GM18526 (cell line): ENCODE measurements around the gene SEMA3A.

Experiments used
- POLR2A ChIP-seq: IDR thresholded peaks from 3 replicates; pipeline ENCODE4 v1.6.1; 2011; ENCODE audit not compliant: insufficient read length; ENCODE audit errors: extremely low read depth

SEMA3A gene

DNA sequence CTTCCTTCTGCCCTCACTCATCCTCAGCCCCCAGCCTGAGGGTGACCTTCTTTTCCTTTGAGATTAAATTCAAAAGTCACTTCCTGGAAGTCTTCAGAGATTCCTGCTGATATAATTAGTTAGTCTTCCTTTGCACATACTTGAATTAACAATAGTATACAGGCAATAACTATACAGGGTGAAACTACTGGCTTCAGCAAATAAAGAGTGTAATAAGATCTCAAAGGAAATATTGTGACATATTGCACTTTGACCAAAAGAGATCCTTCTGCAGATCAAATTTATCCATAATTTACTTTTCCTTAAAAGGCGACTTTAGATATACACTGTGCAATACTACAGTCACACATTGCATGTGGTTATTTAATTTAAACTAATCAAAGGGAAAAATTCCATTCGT lies 123.8 kb downstream of the SEMA3A start:
- no peak for TF ChIP-seq POLR2A

DNA sequence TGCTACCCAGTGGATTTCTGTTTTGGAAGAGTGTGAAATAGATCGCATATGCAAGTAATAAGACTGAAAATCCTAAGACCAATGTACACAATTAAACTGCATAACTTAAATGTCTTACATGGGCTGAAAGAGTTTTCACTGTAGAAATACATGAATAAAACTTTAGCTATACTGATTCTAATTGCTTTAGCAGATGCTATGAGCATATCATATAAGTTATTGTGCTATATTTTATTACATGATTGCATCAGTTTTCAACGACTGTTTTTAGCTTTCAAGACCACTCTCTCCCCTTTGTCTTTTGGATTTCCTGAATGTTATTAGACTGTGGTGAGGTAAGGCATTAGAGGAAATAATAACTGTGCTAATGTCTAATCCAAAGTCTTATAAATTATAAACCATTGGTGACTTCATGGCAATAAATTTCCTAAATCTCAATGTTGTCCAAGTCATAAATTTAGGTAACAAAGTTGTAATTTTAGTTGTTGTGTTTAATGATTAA lies 124.5 kb downstream of the SEMA3A start:
- TF ChIP-seq POLR2A = no peak

DNA sequence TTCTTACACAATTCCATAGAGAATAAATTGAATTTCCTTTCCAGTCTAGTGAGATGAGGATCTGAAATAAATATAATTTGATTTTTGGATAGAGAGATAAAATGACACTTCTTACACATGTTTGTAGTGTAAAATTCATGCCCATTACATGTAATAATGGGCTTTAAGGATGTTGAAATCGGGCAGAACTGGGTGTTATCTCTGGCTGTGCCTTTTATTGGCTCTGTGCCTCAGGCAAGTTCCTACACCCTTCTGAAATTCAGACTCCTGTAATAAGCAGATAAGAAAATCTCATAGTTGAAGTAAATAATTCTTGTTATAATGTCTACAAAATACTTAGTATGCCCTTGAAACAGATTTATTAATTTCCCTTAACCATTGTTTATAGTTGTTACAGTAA lies 125.6 kb downstream of the SEMA3A start:
- TF ChIP-seq POLR2A = no peak

DNA sequence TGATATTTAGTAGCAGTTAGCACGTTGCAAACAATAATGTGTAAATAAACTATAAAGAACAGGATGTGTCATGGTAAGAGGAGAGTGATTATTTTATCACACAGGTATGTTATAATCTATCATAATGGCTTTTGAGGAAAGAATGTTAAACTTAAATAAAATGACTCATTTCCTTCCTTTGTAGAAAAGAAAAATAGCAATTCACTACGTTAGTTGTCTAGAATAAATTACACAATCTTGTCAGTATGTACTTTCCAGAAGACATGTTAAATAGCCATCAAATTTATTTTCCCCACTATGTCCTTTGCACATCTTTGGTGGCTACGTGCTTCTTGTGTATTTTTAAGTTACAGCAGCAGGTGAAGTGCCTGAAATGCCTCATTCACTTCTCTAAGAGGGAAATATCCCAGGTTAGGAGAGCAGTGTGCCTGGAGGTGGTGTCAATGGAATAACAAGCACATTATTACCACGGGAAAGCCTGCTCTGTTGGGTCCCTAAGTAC lies 133.8 kb downstream of the SEMA3A start:
- TF ChIP-seq POLR2A = no peak

GRCh38 chr7:84060000-84060399 lies 134.6 kb downstream of the SEMA3A start:
- no peak for TF ChIP-seq POLR2A

- TF ChIP-seq POLR2A = no peak
Measured at GRCh38 chr7:84058311-84059076, 136.1 kb downstream of the SEMA3A start.

GRCh38 chr7:84057576-84057975 lies 137.0 kb downstream of the SEMA3A start:
- TF ChIP-seq POLR2A = no peak

- TF ChIP-seq POLR2A = no peak
Measured at GRCh38 chr7:84055904-84056605, 138.5 kb downstream of the SEMA3A start.

DNA sequence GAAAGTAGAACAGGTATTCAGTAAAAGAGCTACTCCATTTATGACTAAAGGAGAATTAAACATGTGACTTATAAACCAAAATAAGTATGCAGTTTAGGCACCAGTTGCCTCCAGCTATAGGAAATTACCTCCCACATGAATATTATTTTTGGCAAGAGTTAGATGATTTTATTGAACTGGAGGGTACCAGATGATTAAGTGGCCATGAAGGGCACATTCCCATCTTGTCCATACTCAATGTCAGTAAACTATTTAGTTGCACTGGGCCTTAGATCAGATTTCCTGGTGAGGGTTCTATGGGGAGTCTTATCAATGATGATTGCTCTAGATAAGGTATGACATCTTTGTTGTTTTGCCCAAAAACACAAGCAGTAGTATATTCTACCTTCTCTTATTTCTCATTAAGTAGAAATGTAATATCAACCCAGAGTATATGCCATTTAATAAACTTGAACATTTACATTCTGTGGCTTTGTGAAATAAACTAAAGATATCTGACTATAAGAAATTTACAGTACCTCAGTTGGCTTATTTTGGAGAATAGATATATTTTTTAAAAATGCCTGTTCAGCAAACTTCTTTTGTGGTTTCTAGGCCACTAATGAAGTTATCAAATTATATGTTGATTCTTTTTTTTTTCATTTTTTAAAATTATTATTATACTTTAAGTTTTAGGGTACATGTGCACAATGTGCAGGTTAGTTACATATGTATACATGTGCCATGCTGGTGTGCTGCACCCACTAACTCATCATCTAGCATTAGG lies 145.3 kb downstream of the SEMA3A start:
- TF ChIP-seq POLR2A = no peak

GRCh38 chr7:84047085-84047484 lies 147.5 kb downstream of the SEMA3A start:
- no peak for TF ChIP-seq POLR2A

DNA sequence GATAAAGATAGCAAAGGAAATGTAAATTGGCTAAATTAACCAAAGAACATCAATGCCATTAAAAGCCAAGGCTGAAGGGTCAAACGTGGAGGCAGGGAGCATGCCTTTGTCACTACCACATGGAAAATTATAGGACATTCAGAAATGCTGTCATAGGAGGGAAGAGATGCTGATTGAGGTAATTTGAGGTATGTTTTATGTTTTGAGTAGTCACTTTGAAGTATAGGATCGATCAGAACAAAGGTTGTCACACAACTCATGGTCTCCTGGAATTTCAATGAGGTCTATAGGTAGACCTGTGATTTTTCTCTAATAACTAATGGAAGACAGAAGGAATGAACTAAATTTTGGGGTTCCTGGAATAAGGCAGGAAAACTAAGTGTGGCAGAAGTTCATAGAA lies 149.8 kb downstream of the SEMA3A start:
- no peak for TF ChIP-seq POLR2A

- TF ChIP-seq POLR2A = no peak
Measured at GRCh38 chr7:84043661-84044191, 150.9 kb downstream of the SEMA3A start.

DNA sequence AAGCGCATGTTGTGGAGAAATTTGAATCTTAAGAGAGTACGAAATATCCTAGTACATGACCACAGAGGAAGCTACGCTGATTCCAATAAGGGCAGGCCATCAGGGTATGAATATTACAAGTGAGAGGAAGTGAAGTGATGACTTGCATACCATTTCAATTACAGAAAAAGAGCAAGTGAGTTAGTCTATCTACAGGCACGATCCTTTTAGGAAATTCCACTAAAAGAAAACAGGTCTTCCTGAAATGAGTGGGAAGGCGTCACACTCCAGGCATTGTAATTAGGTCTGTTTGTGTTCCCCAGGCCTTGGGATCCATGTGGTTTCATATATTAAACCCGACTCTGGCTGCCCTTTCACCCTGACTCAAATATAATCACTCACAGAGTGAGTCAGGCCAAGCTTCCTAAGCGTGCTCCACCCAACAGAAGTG lies 152.5 kb downstream of the SEMA3A start:
- TF ChIP-seq POLR2A = no peak

GRCh38 chr7:84041649-84042048 lies 152.9 kb downstream of the SEMA3A start:
- no peak for TF ChIP-seq POLR2A

GRCh38 chr7:84040355-84040754 lies 154.2 kb downstream of the SEMA3A start:
- TF ChIP-seq POLR2A = no peak
